K562 treated with DMSO at 1 percent for 24 hours (cell line): ENCODE measurements around the gene ANKRD50. TPM values are rescaled to one million over a fixed set of nuclear protein-coding genes. Genes with fewer than 3 reads are reported as not detected.

Experiments
- total RNA-seq: library from RNA; unstranded; fragments of 300-600 nt; gene quantifications from 2 replicates; pipeline ENCODE4 v1.2.3, GENCODE V29; 2022; ENCODE audit warnings: low read depth; ENCODE audit not compliant: insufficient read depth

ANKRD50 gene
- 3.7 and 4.9 TPM in 2 replicates for total RNA-seq

GRCh38 chr4:124712372-124713184, at the start of gene ANKRD50:
Gene ANKRD50, minus strand, starts transcription at chr4:124712732. Its CDS starts 2,221 bp downstream, at chr4:124710511.

